Stimulated activated CD8-positive, alpha-beta memory T cell treated with anti-CD3 and anti-CD28 coated beads, Interleukin-2, amount 100 ng/mL, for 48 hours (primary cell): ENCODE results near the gene SLC15A1.

ENCODE experiments used
- DNase-seq, 2 donors: peaks; one replicate each; pipeline ENCODE4 v3.0.0-alpha.2; 2020; ENCODE audit warnings: low read depth in 2 of 2

The SLC15A1 gene

DNA sequence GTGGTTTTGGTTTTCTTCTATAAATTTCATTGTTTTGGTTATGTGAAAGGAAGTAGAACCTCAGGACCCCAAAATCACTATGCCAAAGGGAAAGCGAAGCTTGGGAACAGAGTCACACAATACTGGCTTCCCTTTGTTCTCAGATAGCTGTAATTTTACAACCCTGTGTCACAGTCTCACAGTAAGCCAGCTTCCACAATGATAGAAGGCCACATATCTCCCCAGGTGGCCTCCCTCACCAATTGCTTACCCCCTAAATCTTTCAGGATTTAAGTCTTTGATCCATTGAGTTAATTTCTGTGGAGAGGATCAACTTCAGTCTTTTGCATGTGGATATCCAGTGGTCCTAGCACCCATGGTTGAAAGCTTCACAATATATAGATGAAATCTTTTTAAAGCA, 58.7 kb downstream of the SLC15A1 start:
- DNase-seq, result no peak

DNA sequence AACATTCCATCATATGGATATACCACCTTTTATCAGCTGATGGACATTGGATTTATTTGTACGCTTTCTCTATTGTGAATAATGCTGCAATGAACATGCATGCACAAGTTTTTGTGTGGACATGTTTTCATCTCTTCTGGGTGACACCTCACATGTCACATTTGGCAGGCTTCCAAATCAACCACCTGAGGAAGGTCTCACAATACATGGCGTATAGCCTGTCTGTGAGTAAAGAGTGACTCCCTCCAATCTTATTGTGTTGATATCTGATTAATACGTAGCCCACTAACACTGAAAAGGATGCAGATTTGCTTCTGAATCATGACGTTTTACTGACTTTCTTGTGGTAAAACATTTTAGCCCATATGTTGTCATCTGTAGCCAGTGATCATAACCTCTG, 61.1 kb downstream of the SLC15A1 start:
- no peak for DNase-seq

DNA sequence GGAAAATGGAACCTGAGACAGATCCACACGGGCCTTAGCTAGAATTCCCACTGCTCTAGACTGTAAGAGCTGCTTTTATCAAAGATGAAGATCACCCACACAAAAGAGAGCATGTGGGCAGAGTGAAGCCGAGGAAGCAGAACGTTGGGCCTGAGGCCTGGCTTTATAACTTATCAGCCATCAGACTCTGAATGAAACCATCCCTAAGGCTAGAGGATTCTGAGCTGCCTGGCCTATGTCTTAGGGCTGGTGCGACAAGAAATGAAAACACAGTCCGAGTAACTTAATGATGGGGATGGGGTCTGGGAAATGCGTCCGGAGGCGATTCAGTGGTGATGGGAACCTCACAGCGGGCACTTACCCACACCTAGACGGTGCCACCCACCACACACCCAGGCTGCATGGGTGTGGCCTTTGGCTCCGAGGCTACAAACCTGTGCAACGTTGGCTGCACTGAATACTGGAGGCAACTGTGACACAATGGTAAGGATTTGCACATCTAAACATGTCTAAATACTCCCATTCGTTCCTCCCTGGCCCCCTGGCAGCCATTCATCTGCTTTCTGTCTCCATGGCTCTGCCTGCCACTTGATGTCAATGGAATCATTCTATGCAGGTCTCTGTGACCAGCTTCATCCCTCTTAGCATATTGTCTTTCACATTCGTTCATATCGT, 62.0 kb downstream of the SLC15A1 start:
- DNase-seq, result no peak

DNA sequence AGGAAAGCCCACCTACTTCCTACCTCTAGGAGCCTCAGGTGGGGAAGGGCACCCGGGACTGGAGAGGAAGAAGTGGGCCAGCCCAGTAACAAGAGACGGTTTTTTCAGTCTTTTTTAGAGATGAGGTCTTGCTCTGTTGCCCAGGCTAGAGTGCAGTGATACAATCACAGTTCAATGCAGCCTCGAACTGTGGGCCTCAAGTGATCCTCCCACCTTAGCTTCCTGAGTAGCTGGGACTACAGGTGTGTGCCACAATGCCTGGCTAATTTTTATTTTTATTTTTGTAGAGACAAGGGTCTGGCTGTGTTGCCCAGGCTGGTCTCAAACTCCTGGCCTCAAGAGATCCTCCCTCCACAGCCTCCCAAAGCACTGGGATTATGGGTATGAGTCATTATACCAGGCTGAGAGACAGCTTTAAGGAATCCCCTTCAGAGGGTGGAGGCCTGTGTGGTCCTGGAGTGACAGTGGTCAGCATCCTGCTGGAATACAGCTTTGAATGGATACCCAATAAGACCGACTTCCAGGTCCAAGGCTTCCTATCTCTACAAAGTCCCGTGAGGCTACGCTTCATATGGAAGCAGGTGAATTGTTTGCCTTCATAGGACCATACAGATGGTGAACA, 63.0 kb downstream of the SLC15A1 start:
- DNase-seq, result no peak

DNA sequence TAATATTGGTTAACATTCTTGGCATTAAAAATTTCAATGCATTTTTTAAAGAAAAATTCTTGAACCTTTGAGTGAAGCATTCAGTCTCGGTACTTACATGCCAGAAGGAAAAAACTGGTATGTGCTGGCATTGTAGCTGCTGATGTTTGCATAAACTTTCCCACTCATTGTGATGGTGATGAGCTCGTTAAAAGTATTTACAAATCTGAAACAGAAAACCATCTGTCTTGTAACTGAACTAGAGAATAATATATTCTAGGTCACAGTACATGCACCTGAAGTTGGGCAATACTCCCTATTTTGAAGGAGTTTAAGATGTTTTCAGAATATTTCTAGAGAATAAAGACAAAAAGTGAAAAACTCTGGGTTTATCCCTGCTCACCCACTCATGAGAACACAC, 64.1 kb downstream of the SLC15A1 start:
- DNase-seq, result no peak

DNA sequence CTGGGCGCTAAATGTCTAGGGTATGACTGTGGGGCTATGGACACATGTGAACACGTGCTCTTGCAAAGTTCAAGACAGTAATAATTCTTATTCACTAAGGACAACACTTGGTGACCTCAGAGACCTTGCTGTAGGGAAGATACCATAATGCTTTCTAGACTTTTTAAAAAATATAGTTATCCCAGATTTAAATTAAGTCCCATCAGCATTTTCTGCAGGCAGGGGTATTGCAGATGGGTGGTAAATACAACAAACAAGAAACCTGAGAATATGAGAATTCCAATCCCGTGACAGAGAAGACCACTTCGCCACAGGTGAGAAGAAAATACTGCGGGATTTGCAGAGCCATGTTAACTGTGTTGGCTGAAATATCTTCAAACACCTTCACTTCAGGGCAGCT, 65.2 kb downstream of the SLC15A1 start:
- DNase-seq, result no peak

DNA sequence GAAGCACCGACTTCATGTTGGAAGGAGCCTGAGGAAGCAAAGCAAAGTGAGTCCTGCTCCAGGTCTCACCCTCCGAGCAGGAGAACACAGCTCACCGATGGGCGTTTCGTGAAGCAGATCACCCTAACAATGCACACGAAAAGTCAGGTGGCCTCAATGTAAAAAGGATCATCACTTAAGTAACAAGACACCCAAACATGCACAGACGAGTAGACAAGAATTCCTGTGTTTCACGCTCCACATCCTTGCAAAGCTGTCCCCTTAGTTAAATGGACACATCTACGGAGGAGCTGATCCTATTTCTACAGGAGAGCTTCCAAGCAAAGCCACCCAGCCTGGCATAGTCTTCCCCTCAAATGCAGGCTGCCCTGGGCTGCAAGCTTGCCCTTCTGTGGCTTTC, 66.2 kb downstream of the SLC15A1 start:
- no peak for DNase-seq

DNA sequence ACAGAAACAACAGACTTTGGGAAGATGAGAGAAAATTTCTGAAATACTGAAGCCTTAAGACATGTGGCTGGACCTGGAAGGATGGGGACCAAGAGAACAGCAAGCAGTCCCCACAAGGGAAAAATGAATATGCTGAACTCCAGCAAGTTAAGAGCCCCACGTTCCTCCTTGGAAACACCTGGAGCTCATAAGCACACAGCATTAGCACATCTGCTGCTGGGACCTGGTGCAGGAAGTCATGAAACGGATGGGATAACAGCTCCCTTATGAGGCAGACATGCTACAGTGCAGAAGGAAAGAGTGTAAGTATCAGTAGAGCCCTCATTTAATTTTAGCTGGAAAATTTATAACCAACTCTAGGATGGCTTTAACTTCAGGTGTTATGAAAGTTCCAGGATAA, 67.3 kb downstream of the SLC15A1 start:
- no peak for DNase-seq

DNA sequence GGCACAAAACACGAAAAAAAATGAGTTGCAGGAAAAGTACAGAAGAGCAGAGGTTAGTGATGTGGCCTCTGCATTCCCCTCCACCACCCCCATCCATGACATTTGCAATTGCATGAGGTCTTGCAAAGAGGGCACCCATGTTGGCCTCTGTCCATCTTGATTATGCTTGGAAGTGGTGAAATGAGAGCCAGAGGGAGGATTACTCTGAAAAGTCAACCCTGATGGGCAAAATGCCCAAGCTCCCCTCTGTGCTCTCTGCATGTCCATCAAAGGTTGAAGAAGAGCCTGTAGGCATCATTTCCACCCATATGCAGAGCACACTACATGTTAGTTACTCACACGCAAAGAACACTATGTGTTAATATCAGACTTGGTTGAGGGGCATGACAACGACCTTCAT, 71.4 kb downstream of the SLC15A1 start:
- no peak for DNase-seq

DNA sequence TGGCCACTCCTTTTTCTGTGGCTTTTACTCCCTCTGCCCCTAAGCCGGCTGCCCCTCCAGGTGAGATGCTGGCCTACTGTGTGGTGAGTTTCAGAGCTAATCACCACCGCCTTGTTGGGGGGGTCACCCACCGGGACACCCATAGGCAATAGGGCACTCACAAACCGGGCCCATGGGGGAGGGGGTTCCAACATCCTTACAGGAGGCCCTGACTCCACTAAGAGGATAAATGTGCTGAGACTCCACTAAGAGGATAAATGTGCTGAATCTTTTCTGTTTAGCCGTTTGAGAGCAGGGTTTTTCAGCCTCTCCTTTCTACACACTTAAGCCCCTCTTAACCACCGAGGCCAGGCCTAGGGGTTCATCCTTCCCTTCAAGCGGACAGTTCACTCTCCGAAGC, 73.7 kb downstream of the SLC15A1 start:
- no peak for DNase-seq

DNA sequence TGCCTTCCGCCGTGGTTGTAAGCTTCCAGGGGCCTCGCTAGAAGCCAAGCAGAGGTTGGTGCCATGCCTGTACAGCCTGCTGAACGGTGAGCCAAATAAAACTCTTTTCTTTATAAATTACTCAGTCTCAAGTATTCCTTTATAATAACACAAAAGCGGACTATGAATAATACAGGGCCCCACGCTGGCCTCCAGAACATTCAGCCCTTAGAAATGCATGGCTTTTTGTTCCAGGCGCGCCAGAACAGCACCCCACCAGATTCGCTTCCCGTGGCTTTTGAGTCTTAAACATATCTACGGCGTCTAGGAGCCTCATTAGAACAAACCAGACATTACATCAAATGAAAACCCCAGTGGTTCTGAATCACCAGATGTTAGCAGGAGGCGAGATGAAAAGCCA, 75.1 kb downstream of the SLC15A1 start:
- DNase-seq, result no peak

DNA sequence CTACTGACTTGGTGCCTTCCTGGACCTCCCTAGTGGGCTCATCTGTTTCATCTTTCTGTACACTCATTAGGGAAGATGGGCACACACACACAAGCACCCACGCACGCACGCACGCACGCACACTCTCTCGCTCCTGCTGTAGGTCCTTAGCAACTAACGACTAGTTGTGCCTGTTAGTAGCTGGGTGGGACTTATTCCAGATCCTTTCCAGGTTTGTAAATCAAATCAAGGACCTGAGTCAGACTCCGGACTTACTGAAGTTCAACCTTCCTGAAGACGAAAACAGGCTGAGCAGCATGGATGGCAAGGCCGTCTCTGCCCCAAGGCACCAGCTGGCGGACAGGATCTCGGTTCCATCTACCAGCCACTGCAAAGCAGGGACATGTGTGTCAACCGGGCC, 76.2 kb downstream of the SLC15A1 start:
- DNase-seq, result no peak

DNA sequence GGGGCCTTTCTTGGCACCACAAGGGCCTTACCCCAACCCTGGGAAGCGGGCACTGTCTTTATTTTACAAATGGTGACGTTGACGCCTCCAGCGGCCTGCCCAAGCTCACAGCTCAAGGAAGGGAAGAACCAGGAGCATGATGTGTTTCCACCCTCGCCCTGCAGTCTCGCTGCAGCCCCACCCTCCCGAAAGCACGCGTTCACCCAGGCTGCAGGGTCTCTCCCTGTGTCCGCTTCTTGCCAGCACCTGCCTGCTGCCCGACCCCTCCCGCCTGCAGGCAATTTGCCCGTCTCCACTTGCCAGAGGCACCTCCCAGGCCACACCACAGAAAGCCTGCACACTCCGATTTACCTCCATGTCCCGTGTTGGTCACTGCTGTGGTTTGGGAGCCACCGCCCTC, 76.6 kb downstream of the SLC15A1 start:
- no peak for DNase-seq

DNA sequence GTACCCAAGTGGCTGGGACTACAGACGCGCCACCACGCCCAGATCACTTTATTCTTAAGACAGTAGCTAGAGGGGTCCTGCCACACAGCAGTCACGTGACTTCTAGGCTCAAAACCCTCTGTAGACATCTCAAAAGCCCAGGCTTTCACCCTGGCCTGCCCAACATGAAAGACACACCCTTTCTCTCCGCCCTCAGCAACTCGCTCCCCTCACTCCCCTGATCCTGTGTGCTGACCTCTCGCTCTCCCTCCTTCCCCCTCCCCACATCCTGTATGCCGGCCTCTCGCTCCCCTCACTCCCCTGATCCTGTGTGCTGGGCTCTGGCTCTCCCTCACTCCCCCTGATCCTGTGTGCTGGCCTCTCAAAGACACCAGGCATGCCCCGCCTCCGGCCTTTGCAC, 77.4 kb downstream of the SLC15A1 start:
- no peak for DNase-seq

DNA sequence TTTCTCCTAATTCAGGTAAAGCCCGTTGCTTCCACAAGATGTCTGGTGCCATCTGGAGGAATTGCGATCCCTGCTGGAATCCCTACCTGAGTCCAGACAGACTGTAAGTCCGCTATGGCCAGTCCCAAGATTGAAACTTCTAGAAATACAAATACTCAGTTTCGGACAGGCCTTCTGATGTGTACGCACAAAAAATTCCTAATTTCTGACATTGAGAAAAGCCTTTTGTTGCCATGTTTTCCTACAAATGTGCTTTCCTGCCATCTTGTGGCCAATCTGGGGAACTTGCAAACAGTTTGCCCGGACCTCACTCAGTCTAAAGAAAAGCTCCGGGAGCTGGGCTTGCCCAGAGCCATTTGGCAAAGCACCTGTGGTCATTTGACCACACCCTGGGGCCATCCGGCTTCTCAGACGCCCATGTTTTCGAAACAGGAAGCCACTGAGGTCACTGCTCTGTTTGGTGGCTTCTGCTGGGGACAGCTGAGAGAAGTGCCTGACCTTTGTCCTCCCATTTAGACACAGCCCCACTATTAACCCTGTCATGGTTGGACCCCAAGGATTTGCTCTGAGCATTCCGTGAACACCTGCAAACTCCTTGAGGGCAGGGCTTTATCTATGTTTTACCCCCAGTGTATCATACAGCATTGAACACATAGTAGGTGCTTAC, 79.4 kb downstream of the SLC15A1 start:
- DNase-seq, result peak in 1 of 2 donors; percentile 13

DNA sequence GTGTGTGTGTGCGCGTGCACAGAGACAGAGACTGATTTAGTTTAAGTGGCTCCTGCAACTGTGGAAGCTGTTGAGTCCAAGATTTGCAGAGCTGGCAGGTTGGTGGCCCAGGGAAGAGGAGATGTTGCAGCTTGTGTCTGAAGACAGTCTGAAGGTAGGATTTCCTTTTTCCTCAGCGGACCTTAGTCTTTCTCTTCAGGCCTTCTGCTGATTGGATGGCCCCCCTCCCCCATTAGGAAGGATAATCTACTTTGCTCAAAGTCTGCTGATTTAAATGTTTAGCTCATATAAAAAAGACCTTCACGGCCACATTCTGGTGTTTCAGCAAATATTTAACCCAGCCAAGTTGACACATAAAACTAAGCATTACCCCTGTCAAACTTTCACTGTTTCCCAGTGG, 84.3 kb downstream of the SLC15A1 start:
- no peak for DNase-seq

DNA sequence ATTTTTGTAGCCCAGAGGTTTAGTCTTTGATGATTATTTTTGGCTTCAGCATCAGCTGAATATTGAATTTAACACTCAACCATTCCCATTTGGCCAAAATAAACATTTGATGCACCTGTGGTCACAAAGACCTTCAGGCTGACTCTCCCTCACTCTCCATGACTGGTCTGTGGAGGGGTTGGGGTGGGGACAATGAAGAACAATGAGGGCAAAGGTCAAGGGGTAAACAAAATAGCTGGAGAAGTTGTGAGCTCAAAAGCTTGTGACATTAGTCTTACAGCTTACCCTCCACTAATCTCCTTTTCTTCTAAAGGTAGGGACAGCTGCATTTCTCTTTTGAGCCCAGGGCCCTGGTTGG, 86.9 kb downstream of the SLC15A1 start:
- DNase-seq, result no peak

DNA sequence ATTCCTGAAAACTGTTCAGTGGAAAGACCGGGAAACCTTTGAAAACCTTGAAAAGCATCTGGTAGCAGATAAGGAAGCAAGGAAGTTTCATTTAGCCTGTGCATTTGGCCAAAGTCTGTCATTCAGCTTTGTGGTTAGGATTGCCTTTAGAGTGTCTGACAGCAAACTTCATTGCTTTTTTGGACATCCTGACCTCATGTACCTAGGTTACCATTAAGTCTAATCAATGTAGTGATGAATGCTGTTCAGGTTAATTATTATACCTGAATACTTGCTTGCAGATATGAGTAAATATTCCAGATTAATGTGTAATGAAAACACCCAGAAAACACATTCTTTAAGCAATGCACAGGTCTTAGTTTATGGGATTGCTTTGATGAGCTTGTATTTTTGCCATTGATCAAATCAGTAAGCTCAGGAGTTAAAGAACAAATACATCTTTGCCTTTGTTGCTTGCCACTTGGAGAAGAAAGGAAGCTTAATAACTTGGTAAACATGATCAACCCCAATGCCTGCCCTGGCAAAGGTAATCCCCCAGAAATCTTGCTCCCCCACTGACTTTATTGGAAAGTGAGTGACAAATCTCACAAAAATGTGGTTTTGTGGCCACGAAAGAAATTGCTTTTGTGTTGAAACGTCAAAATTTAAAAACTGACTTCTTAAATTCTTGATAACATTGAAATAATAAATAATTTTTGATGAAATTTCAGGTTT, 87.4 kb downstream of the SLC15A1 start:
- DNase-seq, result no peak

DNA sequence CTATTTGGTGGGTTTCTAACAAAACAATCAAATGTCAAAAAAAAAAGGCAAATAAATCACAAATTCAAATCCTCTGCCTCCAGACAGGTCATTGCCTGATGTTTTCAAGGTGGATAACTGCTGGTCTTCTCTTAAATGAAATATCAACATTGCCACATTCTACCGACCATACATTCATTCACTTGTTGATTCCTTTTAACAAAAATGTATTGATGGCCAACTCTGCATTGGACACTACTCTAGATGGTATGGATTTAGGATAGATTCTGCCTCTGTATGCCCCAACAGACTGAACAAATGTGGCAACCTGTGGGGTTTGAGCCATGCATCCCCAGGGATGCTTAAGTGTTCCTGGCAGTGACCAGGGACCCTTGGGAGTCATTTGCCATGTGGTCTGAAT, 88.0 kb downstream of the SLC15A1 start:
- DNase-seq, result no peak

DNA sequence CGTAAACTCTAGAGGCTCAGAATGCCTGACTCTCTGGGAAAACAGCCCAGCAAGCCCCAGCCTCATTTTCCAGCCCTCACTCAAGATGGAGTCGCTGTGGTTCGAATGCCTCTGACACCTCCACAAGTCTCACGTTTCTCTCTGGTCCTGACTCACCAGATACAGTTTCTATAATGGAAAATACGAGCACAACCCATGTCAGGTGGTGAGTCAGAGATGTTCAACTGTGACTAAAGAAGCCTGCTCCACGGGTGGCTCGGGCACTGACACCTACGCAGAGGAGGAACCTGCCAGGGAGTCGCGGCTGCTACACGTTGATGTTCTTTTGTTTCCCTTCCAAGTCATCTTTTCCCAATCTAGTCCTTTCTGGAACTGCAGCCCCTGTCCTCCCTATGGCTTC, 88.4 kb downstream of the SLC15A1 start:
- DNase-seq, result peak; percentile 50 to 57

DNA sequence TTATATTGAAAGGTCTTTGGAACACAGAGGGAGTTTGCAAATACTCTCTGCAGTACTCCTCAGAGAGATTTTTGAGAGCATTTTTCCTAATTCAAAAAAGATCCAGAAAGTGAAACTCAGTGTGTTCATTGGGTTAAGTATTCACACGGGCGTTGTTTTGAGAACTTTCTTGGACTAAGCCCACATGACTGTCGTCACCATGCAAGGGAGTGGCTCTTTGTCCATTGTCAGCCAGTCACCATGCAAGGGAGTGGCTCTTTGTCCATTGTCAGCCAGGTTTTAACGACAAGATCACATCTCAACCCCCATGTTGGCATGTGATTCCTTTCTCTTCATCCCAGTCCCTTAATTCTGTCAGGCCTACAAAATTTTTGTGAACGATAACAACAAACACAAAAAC, 94.3 kb downstream of the SLC15A1 start:
- DNase-seq, result no peak

DNA sequence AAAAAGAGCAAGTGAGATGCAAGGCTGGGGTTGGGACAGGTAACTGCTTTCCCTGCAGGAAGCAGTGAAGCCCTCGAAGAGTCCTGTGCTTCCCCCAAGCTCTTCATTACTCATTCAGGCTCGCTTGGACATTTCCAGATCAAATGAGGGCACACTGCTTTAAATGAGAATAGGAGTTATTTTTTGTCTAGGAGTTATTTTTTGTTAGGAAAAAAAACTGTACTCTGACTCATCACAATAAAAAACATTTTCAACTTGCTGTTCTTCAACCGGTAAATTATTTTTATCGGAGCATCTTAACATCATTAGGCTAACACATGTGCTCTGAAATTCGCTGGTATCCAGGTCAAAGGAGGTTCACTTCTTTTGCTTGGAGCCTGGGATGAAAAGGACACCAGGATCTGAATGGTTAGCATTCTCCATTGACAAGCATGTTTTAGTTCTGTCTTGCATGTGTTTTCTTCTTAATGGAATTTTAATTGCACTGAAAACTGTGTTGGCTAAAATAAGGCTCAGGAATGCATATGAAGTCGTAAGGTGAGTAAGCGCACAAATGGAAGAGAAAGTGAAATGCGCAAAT, 94.9 kb downstream of the SLC15A1 start:
- no peak for DNase-seq

DNA sequence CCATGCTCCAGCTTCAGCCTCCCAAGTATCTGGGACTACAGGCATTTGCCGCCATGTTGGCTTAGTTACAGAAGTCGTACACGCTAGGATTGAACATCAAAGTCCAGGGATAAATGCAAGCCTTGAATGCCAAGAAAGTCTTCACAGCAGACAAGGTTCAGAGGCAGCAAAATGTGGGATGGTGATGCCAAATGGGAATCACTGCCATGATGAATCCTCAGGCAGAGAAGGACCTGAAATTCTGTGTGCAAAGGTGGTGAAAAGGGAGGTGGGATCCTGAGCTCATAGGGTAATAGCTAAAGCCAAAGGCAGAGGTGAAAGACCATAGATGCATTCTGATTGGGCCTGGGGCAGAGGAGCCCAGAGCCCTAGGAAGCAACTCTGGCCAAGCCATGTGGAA, 96.2 kb downstream of the SLC15A1 start:
- no peak for DNase-seq
